ENCODE results near the gene FRS3. TPM values are rescaled to one million over a fixed set of nuclear protein-coding genes. Genes with fewer than 3 reads are reported as not detected.

The FRS3 gene
- 1.7 TPM for polyA plus RNA-seq (2013, experiment 1 of 2)
- 1.7 TPM for polyA plus RNA-seq (2013, experiment 2 of 2)

GRCh38 chr6:41779788-41780550, at the start of gene FRS3:
FRS3 (minus strand) TSS chr6:41779900; CDS start chr6:41776987, 2,913 bp downstream.
- no CpG with 5 or more reads among the region's 73 CpGs for WGBS (ENCODE audit: extremely low coverage, insufficient coverage, low lambda C conversion rate)

GRCh38 chr6:41826343-41827022, 46.8 kb upstream of the FRS3 start:
- Histone ChIP-seq H3K36me3 (ENCODE audit: control insufficient read depth, insufficient read depth, low read length) (no peaks in the 10 kb centered on the region), H2BK5ac (ENCODE audit: low read length) (no peak overlapping the region), H3K56ac (ENCODE audit: low read length) (no peak overlapping the region)

More at GRCh38 chr6:41779788-41780550, at the start of gene FRS3:
- H2AK5ac ChIP-seq (ENCODE audit: low read length), result peak within 1 kb of the TSS; percentile 3
- H4K8ac ChIP-seq (ENCODE audit: low read depth, low read length), result no peak within 1 kb of the TSS
- peak within 1 kb of the TSS; percentile 85 for H3K4me2 ChIP-seq (ENCODE audit: low read length)
- H3K27me3 ChIP-seq (ENCODE audit: insufficient read depth, low read length, poor library complexity), result peaks cover under 1% of the 10 kb centered on the region
- peak within 1 kb of the TSS; percentile 87 for H3K56ac ChIP-seq (ENCODE audit: low read length)
- H3K4me3 ChIP-seq (ENCODE audit: low read length), result peak within 1 kb of the TSS; percentile 70
- no peaks in the 10 kb centered on the region for H3K79me2 ChIP-seq (ENCODE audit: control insufficient read depth, insufficient read depth, low read length)
- no peaks in the 10 kb centered on the region for H3K79me1 ChIP-seq (ENCODE audit: low read length)
- no peak within 1 kb of the TSS for H3K27ac ChIP-seq (ENCODE audit: low read depth, low read length)
- H2BK5ac ChIP-seq (ENCODE audit: low read length), result no peak within 1 kb of the TSS
- H3K9ac ChIP-seq (ENCODE audit: low read length), result peak within 1 kb of the TSS; percentile 73
- peaks cover 2% of the 10 kb centered on the region for H3K4me1 ChIP-seq (ENCODE audit: control insufficient read depth, low read depth, low read length)
- peak within 1 kb of the TSS; percentile 65 for H3K18ac ChIP-seq (ENCODE audit: low read length)
- no peaks in the 10 kb centered on the region for H3K36me3 ChIP-seq (ENCODE audit: control insufficient read depth, insufficient read depth, low read length)
- peak; percentile 95 for DNase-seq
- H2BK120ac ChIP-seq (ENCODE audit: low read depth, low read length), result peak within 1 kb of the TSS; percentile 8
- H3K4ac ChIP-seq (ENCODE audit: low read depth, low read length), result no peak within 1 kb of the TSS
- H2BK15ac ChIP-seq (replicated peaks; ENCODE audit: low read depth), result no peak within 1 kb of the TSS
- no peak within 1 kb of the TSS for H4K5ac ChIP-seq (ENCODE audit: low read length)
- no peak within 1 kb of the TSS for H3K23ac ChIP-seq (ENCODE audit: low read length)

GRCh38 chr6:41824571-41825569, 45.2 kb upstream of the FRS3 start:
- H3K56ac ChIP-seq (ENCODE audit: low read length), result no peak overlapping the region
- WGBS (ENCODE audit: extremely low coverage, insufficient coverage, low lambda C conversion rate), result no CpG with 5 or more reads among the region's 13 CpGs
- no peak overlapping the region for H3K23ac ChIP-seq (ENCODE audit: low read length)
- no peaks in the 10 kb centered on the region for H3K79me1 ChIP-seq (ENCODE audit: low read length)
- H3K18ac ChIP-seq (ENCODE audit: low read length), result no peak overlapping the region
- H4K8ac ChIP-seq (ENCODE audit: low read depth, low read length), result no peak overlapping the region
- no peaks in the 10 kb centered on the region for H3K4me1 ChIP-seq (ENCODE audit: control insufficient read depth, low read depth, low read length)
- no peak overlapping the region for H3K27ac ChIP-seq (ENCODE audit: low read depth, low read length)
- no peak overlapping the region for H2AK5ac ChIP-seq (ENCODE audit: low read length)
- H3K4ac ChIP-seq (ENCODE audit: low read depth, low read length), result no peak overlapping the region
- no peak overlapping the region for H3K9ac ChIP-seq (ENCODE audit: low read length)
- H3K4me2 ChIP-seq (ENCODE audit: low read length), result no peak overlapping the region
- DNase-seq, result no peak
- H3K27me3 ChIP-seq (ENCODE audit: insufficient read depth, low read length, poor library complexity), result no peaks in the 10 kb centered on the region
- H3K4me3 ChIP-seq (ENCODE audit: low read length), result no peak overlapping the region
- H2BK15ac ChIP-seq (replicated peaks; ENCODE audit: low read depth), result no peak overlapping the region
- H3K79me2 ChIP-seq (ENCODE audit: control insufficient read depth, insufficient read depth, low read length), result no peaks in the 10 kb centered on the region
- H4K5ac ChIP-seq (ENCODE audit: low read length), result no peak overlapping the region
- H2BK5ac ChIP-seq (ENCODE audit: low read length), result no peak overlapping the region
- no peaks in the 10 kb centered on the region for H3K36me3 ChIP-seq (ENCODE audit: control insufficient read depth, insufficient read depth, low read length)
- H2BK120ac ChIP-seq (ENCODE audit: low read depth, low read length), result no peak overlapping the region

More at GRCh38 chr6:41826343-41827022, 46.8 kb upstream of the FRS3 start:
- no peak overlapping the region for H2BK15ac ChIP-seq (replicated peaks; ENCODE audit: low read depth)
- no peaks in the 10 kb centered on the region for H3K79me1 ChIP-seq (ENCODE audit: low read length)
- H3K4me2 ChIP-seq (ENCODE audit: low read length), result no peak overlapping the region
- no peak overlapping the region for H3K4me3 ChIP-seq (ENCODE audit: low read length)
- no peak overlapping the region for H3K4ac ChIP-seq (ENCODE audit: low read depth, low read length)
- WGBS (ENCODE audit: extremely low coverage, insufficient coverage, low lambda C conversion rate), result no CpG with 5 or more reads among the region's 2 CpGs
- no peak overlapping the region for H2AK5ac ChIP-seq (ENCODE audit: low read length)
- no peak overlapping the region for H4K5ac ChIP-seq (ENCODE audit: low read length)
- no peaks in the 10 kb centered on the region for H3K27me3 ChIP-seq (ENCODE audit: insufficient read depth, low read length, poor library complexity)
- H3K9ac ChIP-seq (ENCODE audit: low read length), result no peak overlapping the region
- no peak for DNase-seq
- H3K4me1 ChIP-seq (ENCODE audit: control insufficient read depth, low read depth, low read length), result no peaks in the 10 kb centered on the region
- H3K27ac ChIP-seq (ENCODE audit: low read depth, low read length), result no peak overlapping the region
- no peaks in the 10 kb centered on the region for H3K79me2 ChIP-seq (ENCODE audit: control insufficient read depth, insufficient read depth, low read length)
- H3K23ac ChIP-seq (ENCODE audit: low read length), result no peak overlapping the region
- H2BK120ac ChIP-seq (ENCODE audit: low read depth, low read length), result no peak overlapping the region
- H4K8ac ChIP-seq (ENCODE audit: low read depth, low read length), result no peak overlapping the region
- H3K18ac ChIP-seq (ENCODE audit: low read length), result no peak overlapping the region

- Histone ChIP-seq H4K5ac (ENCODE audit: low read length) (no peak overlapping the region), H3K79me2 (ENCODE audit: control insufficient read depth, insufficient read depth, low read length) (no peaks in the 10 kb centered on the region), H3K23ac (ENCODE audit: low read length) (no peak overlapping the region), H2BK5ac (ENCODE audit: low read length) (no peak overlapping the region), H3K27me3 (ENCODE audit: insufficient read depth, low read length, poor library complexity) (no peaks in the 10 kb centered on the region), H4K8ac (ENCODE audit: low read depth, low read length) (no peak overlapping the region), H3K4me1 (ENCODE audit: control insufficient read depth, low read depth, low read length) (no peaks in the 10 kb centered on the region), H3K79me1 (ENCODE audit: low read length) (no peaks in the 10 kb centered on the region), H2BK15ac (replicated peaks; ENCODE audit: low read depth) (no peak overlapping the region), H2AK5ac (ENCODE audit: low read length) (no peak overlapping the region), H3K27ac (ENCODE audit: low read depth, low read length) (no peak overlapping the region), H3K4me2 (ENCODE audit: low read length) (no peak overlapping the region), H3K36me3 (ENCODE audit: control insufficient read depth, insufficient read depth, low read length) (no peaks in the 10 kb centered on the region), H3K9ac (ENCODE audit: low read length) (no peak overlapping the region), H3K56ac (ENCODE audit: low read length) (no peak overlapping the region), H3K4me3 (ENCODE audit: low read length) (no peak overlapping the region), H2BK120ac (ENCODE audit: low read depth, low read length) (no peak overlapping the region), H3K4ac (ENCODE audit: low read depth, low read length) (no peak overlapping the region), H3K18ac (ENCODE audit: low read length) (no peak overlapping the region)
- WGBS (ENCODE audit: extremely low coverage, insufficient coverage, low lambda C conversion rate), result no CpG with 5 or more reads among the region's 1 CpG
- DNase-seq, result no peak
These were observed 43.5 kb upstream of the FRS3 start for GRCh38 chr6:41823178-41823577.

GRCh38 chr6:41822021-41822420, 42.3 kb upstream of the FRS3 start:
- no CpG with 5 or more reads among the region's 1 CpG for WGBS (ENCODE audit: extremely low coverage, insufficient coverage, low lambda C conversion rate)

More at GRCh38 chr6:41822021-41822420, 42.3 kb upstream of the FRS3 start:
- no peak overlapping the region for H3K18ac ChIP-seq (ENCODE audit: low read length)
- no peak overlapping the region for H3K27ac ChIP-seq (ENCODE audit: low read depth, low read length)
- no peak overlapping the region for H3K4ac ChIP-seq (ENCODE audit: low read depth, low read length)
- no peak overlapping the region for H3K56ac ChIP-seq (ENCODE audit: low read length)
- no peak overlapping the region for H3K4me3 ChIP-seq (ENCODE audit: low read length)
- no peak overlapping the region for H4K8ac ChIP-seq (ENCODE audit: low read depth, low read length)
- DNase-seq, result no peak
- no peak overlapping the region for H2BK120ac ChIP-seq (ENCODE audit: low read depth, low read length)
- no peaks in the 10 kb centered on the region for H3K36me3 ChIP-seq (ENCODE audit: control insufficient read depth, insufficient read depth, low read length)
- no peak overlapping the region for H2BK5ac ChIP-seq (ENCODE audit: low read length)
- no peaks in the 10 kb centered on the region for H3K79me2 ChIP-seq (ENCODE audit: control insufficient read depth, insufficient read depth, low read length)
- no peak overlapping the region for H3K23ac ChIP-seq (ENCODE audit: low read length)
- H2AK5ac ChIP-seq (ENCODE audit: low read length), result no peak overlapping the region
- no peak overlapping the region for H4K5ac ChIP-seq (ENCODE audit: low read length)
- H3K27me3 ChIP-seq (ENCODE audit: insufficient read depth, low read length, poor library complexity), result no peaks in the 10 kb centered on the region
- no peak overlapping the region for H2BK15ac ChIP-seq (replicated peaks; ENCODE audit: low read depth)
- H3K79me1 ChIP-seq (ENCODE audit: low read length), result no peaks in the 10 kb centered on the region
- no peaks in the 10 kb centered on the region for H3K4me1 ChIP-seq (ENCODE audit: control insufficient read depth, low read depth, low read length)
- no peak overlapping the region for H3K4me2 ChIP-seq (ENCODE audit: low read length)
- no peak overlapping the region for H3K9ac ChIP-seq (ENCODE audit: low read length)
